Chondrocyte (in vitro differentiated cells): ENCODE measurements around the gene IRS1. TPM values are rescaled to one million over a fixed set of nuclear protein-coding genes. Genes with fewer than 3 reads are reported as not detected.

Source experiments
- DNase-seq: peaks from one replicate; pipeline ENCODE4 v3.0.0; 2021; ENCODE audit warnings: mixed read lengths, low spot score
- H3K27ac Mint-ChIP-seq: one replicate; pipeline ENCODE4 v1.8.0; 2021; ENCODE audit warnings: mild to moderate bottlenecking, moderate library complexity, mixed read lengths; ENCODE audit not compliant: unreplicated experiment
- H3K27me3 Mint-ChIP-seq: 2 replicates; pipeline ENCODE4 v1.8.0; 2021; ENCODE audit warnings: low read depth, mixed read lengths
- H3K36me3 Mint-ChIP-seq: 2 replicates; pipeline ENCODE4 v1.8.0; 2021; ENCODE audit warnings: low read depth, mixed read lengths
- H3K4me1 Mint-ChIP-seq: 2 replicates; pipeline ENCODE4 v1.8.0; 2021; ENCODE audit warnings: low read depth, mild to moderate bottlenecking, mixed read lengths
- H3K4me3 Mint-ChIP-seq: one replicate; pipeline ENCODE4 v1.8.0; 2021; ENCODE audit warnings: mild to moderate bottlenecking, moderate library complexity, mixed read lengths; ENCODE audit not compliant: unreplicated experiment
- H3K9me3 Mint-ChIP-seq: 2 replicates; pipeline ENCODE4 v1.8.0; 2021; ENCODE audit warnings: low read depth, mixed read lengths
- CTCF ChIP-seq: fragments of 200-600 bp; sonication (generic); IDR thresholded peaks from 2 replicates; pipeline ENCODE4 v1.5.0; 2021; ENCODE audit warnings: antibody characterized with exemption, mild to moderate bottlenecking, moderate library complexity
- total RNA-seq: library from RNA; stranded (reverse); gene quantifications from 3 replicates; pipeline ENCODE4 v1.2.1, GENCODE V29; 2021

Gene IRS1
- total RNA-seq, 1 donor from 2014 or later, result 12.0 TPM

- Mint-ChIP-seq H3K9me3 (peaks cover 4% of the 10 kb centered on the region), H3K27ac (no peak overlapping the region), H3K4me1 (peaks cover 27% of the 10 kb centered on the region), H3K36me3 (peaks cover 2% of the 10 kb centered on the region), H3K27me3 (no peaks in the 10 kb centered on the region), H3K4me3 (no peak overlapping the region)
- no peak for DNase-seq
- TF ChIP-seq CTCF, result no peak
Measured at GRCh38 chr2:226727251-226727650, 72.4 kb downstream of the IRS1 start.

GRCh38 chr2:226726546-226726945 lies 73.1 kb downstream of the IRS1 start:
- H3K4me1 Mint-ChIP-seq, result peaks cover 30% of the 10 kb centered on the region
- DNase-seq, result no peak
- H3K27me3 Mint-ChIP-seq, result no peaks in the 10 kb centered on the region
- peaks cover 2% of the 10 kb centered on the region for H3K36me3 Mint-ChIP-seq
- H3K4me3 Mint-ChIP-seq, result no peak overlapping the region
- TF ChIP-seq CTCF, result no peak
- H3K27ac Mint-ChIP-seq, result no peak overlapping the region
- peaks cover 4% of the 10 kb centered on the region for H3K9me3 Mint-ChIP-seq

- no peak overlapping the region for H3K27ac Mint-ChIP-seq
- peaks cover 4% of the 10 kb centered on the region for H3K9me3 Mint-ChIP-seq
- H3K36me3 Mint-ChIP-seq, result peaks cover 2% of the 10 kb centered on the region
- H3K4me3 Mint-ChIP-seq, result no peak overlapping the region
- no peak for DNase-seq
- no peaks in the 10 kb centered on the region for H3K27me3 Mint-ChIP-seq
- no peak for TF ChIP-seq CTCF
- H3K4me1 Mint-ChIP-seq, result peaks cover 30% of the 10 kb centered on the region
Measured at GRCh38 chr2:226725126-226725860, 74.3 kb downstream of the IRS1 start.

GRCh38 chr2:226721541-226721940 lies 78.1 kb downstream of the IRS1 start:
- TF ChIP-seq CTCF, result no peak
- peaks cover 30% of the 10 kb centered on the region for H3K4me1 Mint-ChIP-seq
- H3K4me3 Mint-ChIP-seq, result no peak overlapping the region
- peaks cover 4% of the 10 kb centered on the region for H3K9me3 Mint-ChIP-seq
- H3K36me3 Mint-ChIP-seq, result peaks cover 2% of the 10 kb centered on the region
- no peak for DNase-seq
- H3K27me3 Mint-ChIP-seq, result no peaks in the 10 kb centered on the region
- H3K27ac Mint-ChIP-seq, result no peak overlapping the region

GRCh38 chr2:226720948-226721347 lies 78.7 kb downstream of the IRS1 start:
- H3K9me3 Mint-ChIP-seq, result peaks cover 4% of the 10 kb centered on the region
- peaks cover 30% of the 10 kb centered on the region for H3K4me1 Mint-ChIP-seq
- no peaks in the 10 kb centered on the region for H3K27me3 Mint-ChIP-seq
- DNase-seq, result no peak
- no peak overlapping the region for H3K27ac Mint-ChIP-seq
- TF ChIP-seq CTCF, result no peak
- H3K36me3 Mint-ChIP-seq, result peaks cover 2% of the 10 kb centered on the region
- H3K4me3 Mint-ChIP-seq, result no peak overlapping the region
